ENCODE measurements around the gene STMP1.
A peak's percentile ranks its signal among the peaks of the same experiment; 100 is the strongest.

STMP1 gene

GRCh38 chr7:135664046-135664589 lies 1.8 kb downstream of the STMP1 start:
- TF ChIP-seq CTCF (IDR thresholded peaks at IDR 0.05; ENCODE audit: insufficient read depth, low read length, poor library complexity, severe bottlenecking) (no peak), EZH2phosphoT487 (conservative IDR thresholded peaks at IDR 0.05; ENCODE audit: low read length) (no peak)
- Histone ChIP-seq H3K27ac (ENCODE audit: low read depth, low read length) (no peak overlapping the region), H2AFZ (ENCODE audit: low read depth, low read length, severe bottlenecking) (no peak overlapping the region), H3K4me3 (ENCODE audit: insufficient read depth, low read length, poor library complexity, severe bottlenecking) (no peak overlapping the region), H3K4me2 (ENCODE audit: low read depth, low read length, poor library complexity, severe bottlenecking) (peak overlapping the region; percentile 74), H3F3A (ENCODE audit: insufficient read depth) (peaks cover 9% of the 10 kb centered on the region; the same call in 1 of the 2 replicates), H4K20me1 (ENCODE audit: low read depth, low read length) (no peaks in the 10 kb centered on the region), H3K9me3 (ENCODE audit: insufficient read depth, low read length) (no peaks in the 10 kb centered on the region), H3K27me3 (ENCODE audit: low read length) (no peaks in the 10 kb centered on the region), H3K79me2 (ENCODE audit: insufficient read depth, low read length) (peaks cover 63% of the 10 kb centered on the region), H3K9me2 (replicated peaks; ENCODE audit: insufficient read depth, low read length) (no peaks in the 10 kb centered on the region), H3K36me3 (ENCODE audit: low read length) (0 out of 2 replicates have a peak, but pooled peaks cover 3% of the 10 kb centered on the region), H3K9ac (ENCODE audit: low read length) (0 out of 2 replicates have a peak overlapping the region, but pooled peaks have one; percentile 95)

GRCh38 chr7:135665042-135665441 lies 2.7 kb downstream of the STMP1 start:
- H3K9me2 ChIP-seq (replicated peaks; ENCODE audit: insufficient read depth, low read length): no peaks in the 10 kb centered on the region
- no peaks in the 10 kb centered on the region for H4K20me1 ChIP-seq (ENCODE audit: low read depth, low read length)
- no peak overlapping the region for H3K4me3 ChIP-seq (ENCODE audit: insufficient read depth, low read length, poor library complexity, severe bottlenecking)
- no peak overlapping the region for H3K4me2 ChIP-seq (ENCODE audit: low read depth, low read length, poor library complexity, severe bottlenecking)
- no peak for TF ChIP-seq EZH2phosphoT487 (conservative IDR thresholded peaks at IDR 0.05; ENCODE audit: low read length)
- TF ChIP-seq CTCF (IDR thresholded peaks at IDR 0.05; ENCODE audit: insufficient read depth, low read length, poor library complexity, severe bottlenecking): no peak
- peaks cover 9% of the 10 kb centered on the region; the same call in 1 of the 2 replicates for H3F3A ChIP-seq (ENCODE audit: insufficient read depth)
- 0 out of 2 replicates have a peak, but pooled peaks cover 3% of the 10 kb centered on the region for H3K36me3 ChIP-seq (ENCODE audit: low read length)
- peaks cover 72% of the 10 kb centered on the region for H3K79me2 ChIP-seq (ENCODE audit: insufficient read depth, low read length)
- no peaks in the 10 kb centered on the region for H3K9me3 ChIP-seq (ENCODE audit: insufficient read depth, low read length)
- H3K27me3 ChIP-seq (ENCODE audit: low read length): no peaks in the 10 kb centered on the region
- 0 out of 2 replicates have a peak overlapping the region, but pooled peaks have one; percentile 16 for H3K9ac ChIP-seq (ENCODE audit: low read length)
- no peak overlapping the region for H2AFZ ChIP-seq (ENCODE audit: low read depth, low read length, severe bottlenecking)
- no peak overlapping the region for H3K27ac ChIP-seq (ENCODE audit: low read depth, low read length)

GRCh38 chr7:135666156-135666555 lies 3.8 kb downstream of the STMP1 start:
- H3K36me3 ChIP-seq (ENCODE audit: low read length): 0 out of 2 replicates have a peak, but pooled peaks cover 3% of the 10 kb centered on the region
- no peak for TF ChIP-seq CTCF (IDR thresholded peaks at IDR 0.05; ENCODE audit: insufficient read depth, low read length, poor library complexity, severe bottlenecking)
- TF ChIP-seq EZH2phosphoT487 (conservative IDR thresholded peaks at IDR 0.05; ENCODE audit: low read length): no peak
- no peaks in the 10 kb centered on the region for H4K20me1 ChIP-seq (ENCODE audit: low read depth, low read length)
- H3K9me2 ChIP-seq (replicated peaks; ENCODE audit: insufficient read depth, low read length): no peaks in the 10 kb centered on the region
- H3K4me2 ChIP-seq (ENCODE audit: low read depth, low read length, poor library complexity, severe bottlenecking): no peak overlapping the region
- peaks cover 83% of the 10 kb centered on the region for H3K79me2 ChIP-seq (ENCODE audit: insufficient read depth, low read length)
- H3K27me3 ChIP-seq (ENCODE audit: low read length): no peaks in the 10 kb centered on the region
- H3F3A ChIP-seq (ENCODE audit: insufficient read depth): peaks cover 13% of the 10 kb centered on the region
- H2AFZ ChIP-seq (ENCODE audit: low read depth, low read length, severe bottlenecking): no peak overlapping the region
- H3K27ac ChIP-seq (ENCODE audit: low read depth, low read length): no peak overlapping the region
- H3K9me3 ChIP-seq (ENCODE audit: insufficient read depth, low read length): no peaks in the 10 kb centered on the region
- no peak overlapping the region for H3K4me3 ChIP-seq (ENCODE audit: insufficient read depth, low read length, poor library complexity, severe bottlenecking)
- no peak overlapping the region for H3K9ac ChIP-seq (ENCODE audit: low read length)

Measured in SU-DHL-6 (cell line).